ENCODE results near the gene HSD17B3. TPM values are rescaled to one million over a fixed set of nuclear protein-coding genes. Genes with fewer than 3 reads are reported as not detected.
A peak's percentile ranks its signal among the peaks of the same experiment; 100 is the strongest.

Gene HSD17B3
- total RNA-seq, 2 donors from 2014 or later, result not detected

- no peaks in the 10 kb centered on the region for H3K9me3 ChIP-seq
- peak; percentile 96 to 99 for TF ChIP-seq CTCF (IDR thresholded peaks at IDR 0.05)
- peak; percentile 69 for DNase-seq (ENCODE audit: low spot score)
- H3K27ac ChIP-seq, result peak overlapping the region; percentile 53 to 63
- no peaks in the 10 kb centered on the region for H3K36me3 ChIP-seq
- no peaks in the 10 kb centered on the region for H3K27me3 ChIP-seq
- H3K4me1 ChIP-seq, result peaks cover 0 to 31% of the 10 kb centered on the region in 2 donors
- H3K4me3 ChIP-seq, result peak overlapping the region; percentile 14 to 44
Measured at GRCh38 chr9:96217754-96218693, 84.0 kb downstream of the HSD17B3 start.

- Histone ChIP-seq H3K4me3 (peak overlapping the region in 1 of 2 donors; percentile 10), H3K36me3 (no peaks in the 10 kb centered on the region), H3K27ac (peak overlapping the region; percentile 48 to 53), H3K9me3 (no peaks in the 10 kb centered on the region), H3K4me1 (peaks cover 0 to 31% of the 10 kb centered on the region in 2 donors), H3K27me3 (no peaks in the 10 kb centered on the region)
- TF ChIP-seq CTCF (IDR thresholded peaks at IDR 0.05), result no peak
- no peak for DNase-seq (ENCODE audit: low spot score)
Measured at GRCh38 chr9:96217294-96217707, 84.7 kb downstream of the HSD17B3 start.

- H3K4me3 ChIP-seq, result no peak overlapping the region
- peak overlapping the region in 1 of 2 donors; percentile 53 for H3K27ac ChIP-seq
- H3K4me1 ChIP-seq, result peaks cover 0 to 31% of the 10 kb centered on the region in 2 donors
- no peaks in the 10 kb centered on the region for H3K27me3 ChIP-seq
- no peaks in the 10 kb centered on the region for H3K9me3 ChIP-seq
- no peak for DNase-seq (ENCODE audit: low spot score)
- TF ChIP-seq CTCF (IDR thresholded peaks at IDR 0.05), result no peak
- no peaks in the 10 kb centered on the region for H3K36me3 ChIP-seq
Measured at GRCh38 chr9:96216583-96216982, 85.4 kb downstream of the HSD17B3 start.

- Histone ChIP-seq H3K9me3 (no peaks in the 10 kb centered on the region), H3K4me1 (peaks cover 0 to 31% of the 10 kb centered on the region in 2 donors), H3K36me3 (no peaks in the 10 kb centered on the region), H3K27me3 (no peaks in the 10 kb centered on the region), H3K4me3 (no peak overlapping the region), H3K27ac (no peak overlapping the region)
- no peak for TF ChIP-seq CTCF (IDR thresholded peaks at IDR 0.05)
- no peak for DNase-seq (ENCODE audit: low spot score)
Measured at GRCh38 chr9:96215841-96216240, 86.1 kb downstream of the HSD17B3 start.

- TF ChIP-seq CTCF (IDR thresholded peaks at IDR 0.05), result no peak
- no peaks in the 10 kb centered on the region for H3K36me3 ChIP-seq
- no peak overlapping the region for H3K4me3 ChIP-seq
- H3K27me3 ChIP-seq, result no peaks in the 10 kb centered on the region
- DNase-seq (ENCODE audit: low spot score), result no peak
- H3K4me1 ChIP-seq, result peaks cover 0 to 30% of the 10 kb centered on the region in 2 donors
- H3K9me3 ChIP-seq, result no peaks in the 10 kb centered on the region
- H3K27ac ChIP-seq, result no peak overlapping the region
Measured at GRCh38 chr9:96214635-96215034, 87.3 kb downstream of the HSD17B3 start.

Measured in right atrium auricular region (tissue), 2 donors.